Measurements from ENCODE around the gene CUL4A.

CUL4A gene

DNA sequence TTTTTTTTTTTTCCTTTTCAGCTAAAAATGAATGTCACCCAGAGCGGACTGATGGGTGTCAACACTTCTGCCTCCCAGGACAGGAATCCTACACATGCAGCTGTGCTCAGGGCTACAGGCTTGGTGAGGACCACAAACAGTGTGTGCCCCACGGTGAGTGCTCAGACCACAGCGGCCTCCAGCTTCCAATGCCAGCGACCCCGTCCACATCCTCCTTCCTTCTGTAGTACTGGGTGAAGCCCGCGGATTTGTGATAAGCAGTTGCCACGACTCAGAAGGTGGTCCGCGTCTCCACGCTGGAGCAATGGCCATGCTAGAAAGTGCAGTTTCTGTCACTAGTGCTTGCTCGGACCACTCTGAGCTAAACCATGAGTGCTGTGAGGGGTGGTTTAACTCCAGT lies 44.9 kb upstream of the CUL4A start:
- DNase-seq (ENCODE audit: extremely low spot score), result no peak
- POLR2A ChIA-PET, result no interaction called here
- CTCF ChIA-PET, result no interaction called here
- no peak for TF ChIP-seq ZNF384 (IDR thresholded peaks at IDR 0.05)
- no peak for TF ChIP-seq CTBP1 (IDR thresholded peaks at IDR 0.05; ENCODE audit: borderline replicate concordance)
- no peak for TF ChIP-seq ARNT (IDR thresholded peaks at IDR 0.05)
- no peak for TF ChIP-seq BHLHE40 (IDR thresholded peaks at IDR 0.05; ENCODE audit: borderline replicate concordance)
- TF ChIP-seq SP1 (IDR thresholded peaks at IDR 0.05), result no peak
- no peak for TF ChIP-seq FOXK2 (IDR thresholded peaks at IDR 0.05)

DNA sequence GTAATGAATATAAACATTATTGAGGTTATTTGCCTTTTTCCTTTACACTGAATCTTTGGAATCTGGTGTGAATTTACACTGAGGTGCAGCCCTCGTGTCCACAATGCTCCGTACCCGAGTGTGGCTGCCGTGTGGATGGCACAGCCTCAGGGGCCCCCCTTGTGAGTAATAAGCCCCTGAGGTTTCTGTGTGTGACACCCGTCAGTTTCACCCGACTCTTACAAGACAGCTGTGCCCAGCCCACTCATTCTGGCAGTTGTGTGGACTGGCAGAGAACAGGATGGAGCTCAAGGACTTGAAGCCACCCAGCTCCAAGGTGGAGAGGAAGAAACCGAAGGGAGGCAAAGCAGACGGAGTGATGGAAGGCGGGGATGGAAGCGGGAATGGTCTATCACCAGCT lies 43.1 kb upstream of the CUL4A start:
- TF ChIP-seq CTBP1 (IDR thresholded peaks at IDR 0.05; ENCODE audit: borderline replicate concordance), result no peak
- TF ChIP-seq SUZ12 (IDR thresholded peaks at IDR 0.05), result no peak
- TF ChIP-seq BHLHE40 (IDR thresholded peaks at IDR 0.05; ENCODE audit: borderline replicate concordance), result no peak
- TF ChIP-seq ELF4 (IDR thresholded peaks at IDR 0.05), result no peak
- no peak for TF ChIP-seq FOXA1 (IDR thresholded peaks at IDR 0.05)
- TF ChIP-seq, protein P1, sequence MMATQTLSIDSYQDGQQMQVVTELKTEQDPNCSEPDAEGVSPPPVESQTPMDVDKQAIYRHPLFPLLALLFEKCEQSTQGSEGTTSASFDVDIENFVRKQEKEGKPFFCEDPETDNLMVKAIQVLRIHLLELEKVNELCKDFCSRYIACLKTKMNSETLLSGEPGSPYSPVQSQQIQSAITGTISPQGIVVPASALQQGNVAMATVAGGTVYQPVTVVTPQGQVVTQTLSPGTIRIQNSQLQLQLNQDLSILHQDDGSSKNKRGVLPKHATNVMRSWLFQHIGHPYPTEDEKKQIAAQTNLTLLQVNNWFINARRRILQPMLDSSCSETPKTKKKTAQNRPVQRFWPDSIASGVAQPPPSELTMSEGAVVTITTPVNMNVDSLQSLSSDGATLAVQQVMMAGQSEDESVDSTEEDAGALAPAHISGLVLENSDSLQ (IDR thresholded peaks at IDR 0.05), result no peak
- no peak for TF ChIP-seq LEF1 (IDR thresholded peaks at IDR 0.05; ENCODE audit: borderline replicate concordance)
- TF ChIP-seq FOXK2 (IDR thresholded peaks at IDR 0.05), result no peak
- TF ChIP-seq L3MBTL2 (conservative IDR thresholded peaks at IDR 0.05), result no peak
- TF ChIP-seq TARDBP (IDR thresholded peaks at IDR 0.05), result no peak
- no peak for TF ChIP-seq ARNT (IDR thresholded peaks at IDR 0.05)
- no peak for TF ChIP-seq ZNF384 (IDR thresholded peaks at IDR 0.05)
- no peak for TF ChIP-seq HDGF (IDR thresholded peaks at IDR 0.05; ENCODE audit: borderline replicate concordance)
- TF ChIP-seq SP1 (IDR thresholded peaks at IDR 0.05), result no peak
- no peak for TF ChIP-seq NFRKB (IDR thresholded peaks at IDR 0.05)
- POLR2A ChIA-PET, result no interaction called here
- DNase-seq (ENCODE audit: extremely low spot score), result no peak
- CTCF ChIA-PET, result no interaction called here

DNA sequence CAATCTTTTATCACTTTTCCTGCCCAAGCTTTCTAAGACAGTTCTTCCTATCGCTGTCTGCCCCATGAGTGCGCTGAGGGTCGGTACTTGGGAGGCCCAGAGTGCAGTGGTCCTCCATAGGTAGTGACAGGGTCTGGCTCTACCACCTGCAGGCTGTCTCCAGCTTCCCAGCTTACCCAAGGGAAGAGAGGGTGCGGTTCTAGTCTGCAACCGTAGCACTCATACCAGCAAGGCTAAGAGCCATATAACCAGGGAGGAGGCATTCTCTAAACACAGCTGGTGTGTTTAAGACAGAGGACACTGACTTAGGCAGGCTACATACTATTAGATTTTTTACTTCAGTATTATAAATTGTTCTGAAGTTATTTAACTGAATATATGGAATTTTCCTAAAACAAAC lies 42.7 kb upstream of the CUL4A start:
- ChIA-PET CTCF (no interaction called here), POLR2A (no interaction called here)
- TF ChIP-seq CTBP1 (IDR thresholded peaks at IDR 0.05; ENCODE audit: borderline replicate concordance) (no peak), SP1 (IDR thresholded peaks at IDR 0.05) (no peak), ARNT (IDR thresholded peaks at IDR 0.05) (no peak), SUZ12 (IDR thresholded peaks at IDR 0.05) (no peak), NFRKB (IDR thresholded peaks at IDR 0.05) (no peak), FOXM1 (IDR thresholded peaks at IDR 0.05; ENCODE audit: borderline replicate concordance) (no peak), ELF4 (IDR thresholded peaks at IDR 0.05) (no peak), FOXA1 (IDR thresholded peaks at IDR 0.05) (no peak), ZNF384 (IDR thresholded peaks at IDR 0.05) (no peak)
- no peak for DNase-seq (ENCODE audit: extremely low spot score)

DNA sequence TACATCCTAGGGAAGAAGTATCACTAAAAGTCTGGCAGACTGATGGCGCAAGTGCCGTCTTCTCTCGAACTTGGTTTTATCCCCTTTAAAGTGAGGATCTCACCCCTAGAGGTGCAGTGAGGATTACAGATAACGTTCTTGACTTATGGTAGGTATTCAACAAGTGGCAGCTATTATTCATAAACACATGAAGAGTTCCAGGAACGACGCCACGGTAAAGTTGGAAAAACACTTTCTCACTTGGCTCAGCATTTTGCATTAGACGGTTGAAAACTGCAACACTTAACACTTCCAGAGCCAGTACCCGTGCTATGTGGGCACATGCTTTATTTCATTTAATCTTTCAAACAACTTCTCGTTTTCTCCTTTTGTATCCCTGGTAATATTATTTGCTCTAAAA lies 42.3 kb upstream of the CUL4A start:
- ChIA-PET POLR2A (no interaction called here), CTCF (no interaction called here)
- TF ChIP-seq NFRKB (IDR thresholded peaks at IDR 0.05) (no peak), FOXK2 (IDR thresholded peaks at IDR 0.05) (no peak), FOXA1 (IDR thresholded peaks at IDR 0.05) (no peak), SP1 (IDR thresholded peaks at IDR 0.05) (no peak), BHLHE40 (IDR thresholded peaks at IDR 0.05; ENCODE audit: borderline replicate concordance) (no peak), ARNT (IDR thresholded peaks at IDR 0.05) (no peak), LEF1 (IDR thresholded peaks at IDR 0.05; ENCODE audit: borderline replicate concordance) (no peak), ELF4 (IDR thresholded peaks at IDR 0.05) (no peak), SUZ12 (IDR thresholded peaks at IDR 0.05) (no peak), HDGF (IDR thresholded peaks at IDR 0.05; ENCODE audit: borderline replicate concordance) (no peak), FOXM1 (IDR thresholded peaks at IDR 0.05; ENCODE audit: borderline replicate concordance) (no peak), L3MBTL2 (conservative IDR thresholded peaks at IDR 0.05) (no peak), CTBP1 (IDR thresholded peaks at IDR 0.05; ENCODE audit: borderline replicate concordance) (no peak), TARDBP (IDR thresholded peaks at IDR 0.05) (no peak), ZNF384 (IDR thresholded peaks at IDR 0.05) (no peak)
- TF ChIP-seq, protein P1 (IDR thresholded peaks at IDR 0.05), result no peak

DNA sequence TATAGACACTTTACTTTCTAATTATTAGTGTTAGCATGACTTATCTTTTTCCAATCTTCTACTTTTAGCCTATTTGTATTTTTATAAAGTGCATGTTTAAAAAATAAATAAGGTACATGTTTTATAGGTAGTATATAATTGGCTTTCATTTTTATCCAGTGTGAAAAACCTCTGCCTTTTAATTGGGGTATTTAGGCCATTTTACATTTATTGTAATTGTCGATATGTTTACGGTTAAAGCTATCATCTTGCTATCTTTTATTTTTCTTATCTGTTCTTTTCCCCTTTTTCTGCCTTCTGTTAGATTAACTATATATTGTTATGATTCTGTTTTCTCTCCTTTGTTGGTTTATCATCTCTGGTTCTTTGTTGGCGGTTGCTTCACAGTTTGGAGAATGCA lies 41.8 kb upstream of the CUL4A start:
- no peak for DNase-seq (ENCODE audit: extremely low spot score)
- TF ChIP-seq, protein P1 (IDR thresholded peaks at IDR 0.05), result no peak
- no peak for TF ChIP-seq NFRKB (IDR thresholded peaks at IDR 0.05)
- TF ChIP-seq FOXK2 (IDR thresholded peaks at IDR 0.05), result no peak
- ChIA-PET CTCF (no interaction called here), POLR2A (no interaction called here)

More for the DNA sequence above, 42.3 kb upstream of the CUL4A start:
- no peak for DNase-seq (ENCODE audit: extremely low spot score)

DNA sequence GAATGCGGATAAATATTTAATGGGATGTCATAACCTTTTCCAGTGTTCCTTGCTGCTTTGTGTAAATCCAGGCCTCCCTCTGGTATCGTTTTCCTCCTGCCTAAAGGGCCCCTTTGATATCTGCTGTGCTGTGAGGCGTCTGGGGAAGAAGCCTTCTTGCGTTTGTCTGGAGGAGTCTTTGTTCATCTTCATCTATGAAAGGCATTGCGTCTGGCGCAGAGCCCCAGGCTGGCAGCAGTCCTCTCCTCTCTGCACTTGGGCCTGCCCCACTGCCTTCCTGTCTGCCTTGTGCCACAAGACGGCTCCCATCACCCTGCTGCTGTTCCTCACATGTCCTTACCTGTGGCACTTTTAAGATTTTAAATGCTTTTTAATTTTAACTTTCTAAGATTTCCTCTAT lies 41.2 kb upstream of the CUL4A start:
- no peak for TF ChIP-seq ARNT (IDR thresholded peaks at IDR 0.05)
- TF ChIP-seq LEF1 (IDR thresholded peaks at IDR 0.05; ENCODE audit: borderline replicate concordance), result no peak
- TF ChIP-seq ELF4 (IDR thresholded peaks at IDR 0.05), result no peak
- no peak for TF ChIP-seq SP1 (IDR thresholded peaks at IDR 0.05)
- CTCF ChIA-PET, result no interaction called here
- POLR2A ChIA-PET, result no interaction called here
- DNase-seq (ENCODE audit: extremely low spot score), result no peak
